H9 (cell line): ENCODE measurements around the gene FAM219B. TPM values are rescaled to one million over a fixed set of nuclear protein-coding genes. Genes with fewer than 3 reads are reported as not detected.

Experiments used
- DNase-seq: peaks from one replicate; pipeline ENCODE4 v3.0.0-alpha.2; 2017
- H2AFZ ChIP-seq: one replicate; pipeline ENCODE4 v1.6.1; 2013; ENCODE audit warnings: mild to moderate bottlenecking, low read length, control low read depth, moderate library complexity
- H2AK5ac ChIP-seq: 2 replicates; pipeline ENCODE4 v1.6.1; 2013; ENCODE audit warnings: low read length, control low read depth, mixed read lengths; ENCODE audit not compliant: insufficient read length
- H2BK120ac ChIP-seq: one replicate; pipeline ENCODE4 v1.6.1; 2013; ENCODE audit warnings: low read depth, mild to moderate bottlenecking, low read length, control low read depth, inconsistent platforms; ENCODE audit not compliant: poor library complexity, severe bottlenecking
- H2BK12ac ChIP-seq: 2 replicates; pipeline ENCODE4 v1.6.1; 2013; ENCODE audit warnings: low read length, control low read depth, mixed read lengths, low read depth; ENCODE audit not compliant: insufficient read length
- H2BK15ac ChIP-seq: 2 replicates; pipeline ENCODE4 v1.6.1; 2013; ENCODE audit warnings: low read depth, low read length, control low read depth
- H2BK20ac ChIP-seq: one replicate; pipeline ENCODE4 v1.6.1; 2013; ENCODE audit warnings: low read depth, mild to moderate bottlenecking, low read length, control low read depth, inconsistent platforms; ENCODE audit not compliant: poor library complexity, severe bottlenecking
- H2BK5ac ChIP-seq: 2 replicates; pipeline ENCODE4 v1.6.1; 2013; ENCODE audit warnings: low read length, control low read depth, mixed read lengths; ENCODE audit not compliant: insufficient read length
- H3K14ac ChIP-seq: 2 replicates; pipeline ENCODE4 v1.6.1; 2013; ENCODE audit warnings: low read length, control low read depth; ENCODE audit not compliant: insufficient read depth
- H3K18ac ChIP-seq: 2 replicates; pipeline ENCODE4 v1.6.1; 2013; ENCODE audit warnings: low read depth, mild to moderate bottlenecking, mixed read lengths, low read length, control low read depth; ENCODE audit not compliant: insufficient read length
- H3K23ac ChIP-seq: 2 replicates; pipeline ENCODE4 v1.6.1; 2013; ENCODE audit warnings: low read length, control low read depth, mixed read lengths, low read depth; ENCODE audit not compliant: insufficient read length
- H3K23me2 ChIP-seq: 2 replicates; pipeline ENCODE4 v1.6.1; 2013; ENCODE audit warnings: low read depth, mild to moderate bottlenecking, mixed read lengths, low read length, control low read depth; ENCODE audit not compliant: insufficient read length, poor library complexity, severe bottlenecking
- H3K27ac ChIP-seq: 2 replicates; pipeline ENCODE4 v1.5.1; 2013; ENCODE audit warnings: low read length, control low read depth, mixed read lengths, low read depth; ENCODE audit not compliant: insufficient read length
- H3K27me3 ChIP-seq: 2 replicates; pipeline ENCODE4 v1.6.1; 2013; ENCODE audit warnings: low read length, control low read depth, inconsistent platforms; ENCODE audit not compliant: insufficient read depth
- H3K4ac ChIP-seq: 2 replicates; pipeline ENCODE4 v1.6.1; 2013; ENCODE audit warnings: low read depth, mild to moderate bottlenecking, control low read depth, inconsistent platforms, low read length, moderate library complexity
- H3K4me1 ChIP-seq: 2 replicates; pipeline ENCODE4 v1.6.1; 2013; ENCODE audit warnings: low read length, control low read depth, inconsistent platforms; ENCODE audit not compliant: insufficient read depth
- H3K4me2 ChIP-seq: 2 replicates; pipeline ENCODE4 v1.6.1; 2013; ENCODE audit warnings: low read length, control low read depth, mixed read lengths; ENCODE audit not compliant: insufficient read length, insufficient read depth
- H3K56ac ChIP-seq: 2 replicates; pipeline ENCODE4 v1.6.1; 2013; ENCODE audit warnings: low read depth, mild to moderate bottlenecking, mixed read lengths, low read length, control low read depth; ENCODE audit not compliant: insufficient read length
- H3K79me1 ChIP-seq: 2 replicates; pipeline ENCODE4 v1.6.1; 2013; ENCODE audit warnings: low read depth, mild to moderate bottlenecking, moderate library complexity, low read length, control low read depth, inconsistent platforms; ENCODE audit not compliant: insufficient read depth, poor library complexity, severe bottlenecking
- H3K79me2 ChIP-seq: 2 replicates; pipeline ENCODE4 v1.6.1; 2013; ENCODE audit warnings: low read length, control low read depth, inconsistent platforms; ENCODE audit not compliant: insufficient read depth
- H3K9ac ChIP-seq: 2 replicates; pipeline ENCODE4 v1.6.1; 2013; ENCODE audit warnings: low read length, control low read depth, mixed read lengths; ENCODE audit not compliant: insufficient read length; ENCODE audit errors: extremely low read depth
- H3K9me3 ChIP-seq: one replicate; pipeline ENCODE4 v1.6.1; 2013; ENCODE audit warnings: low read depth, low read length, inconsistent platforms; ENCODE audit not compliant: control insufficient read depth
- H3T11ph ChIP-seq: one replicate; pipeline ENCODE4 v1.6.1; 2013; ENCODE audit warnings: mild to moderate bottlenecking, low read length, control low read depth, inconsistent platforms
- H4K20me1 ChIP-seq: one replicate; pipeline ENCODE4 v1.6.1; 2013; ENCODE audit not compliant: control insufficient read depth, insufficient read length, insufficient read depth
- H4K5ac ChIP-seq: 2 replicates; pipeline ENCODE4 v1.6.1; 2013; ENCODE audit warnings: low read depth, mild to moderate bottlenecking, mixed read lengths, low read length, control low read depth; ENCODE audit not compliant: insufficient read length
- H4K8ac ChIP-seq: replicated peaks from 2 replicates; pipeline ENCODE4 v1.6.1; 2013; ENCODE audit warnings: low read length, control low read depth, mixed read lengths, low read depth; ENCODE audit not compliant: insufficient read length
- H4K91ac ChIP-seq: 2 replicates; pipeline ENCODE4 v1.6.1; 2013; ENCODE audit warnings: low read depth, mild to moderate bottlenecking, moderate library complexity, mixed read lengths, low read length, control low read depth; ENCODE audit not compliant: insufficient read length
- H3K27ac Mint-ChIP-seq, 3 experiments: 2 replicates in 2 of 3; 3 replicates in 1 of 3; pipeline ENCODE4 v1.8.0; 2020 to 2021; ENCODE audit warnings: mixed read lengths in 3 of 3, mild to moderate bottlenecking in 1 of 3, moderate library complexity in 1 of 3
- H3K27me3 Mint-ChIP-seq: 2 replicates; pipeline ENCODE4 v1.8.0; 2021; ENCODE audit warnings: low read depth, mild to moderate bottlenecking, moderate library complexity, mixed read lengths
- H3K36me3 Mint-ChIP-seq, 3 experiments: 2 replicates in 2 of 3; 3 replicates in 1 of 3; pipeline ENCODE4 v1.8.0; 2020 to 2021; ENCODE audit warnings: low read depth in 3 of 3, mixed read lengths in 3 of 3; ENCODE audit not compliant: insufficient read depth in 1 of 3
- H3K4me1 Mint-ChIP-seq, 2 experiments: 2 replicates each; pipeline ENCODE4 v1.8.0; 2020; ENCODE audit warnings: mixed read lengths in 2 of 2
- H3K4me3 Mint-ChIP-seq, 2 experiments: 2 replicates in 1 of 2; 3 replicates in 1 of 2; pipeline ENCODE4 v1.8.0; 2020 to 2021; ENCODE audit warnings: mild to moderate bottlenecking in 2 of 2, mixed read lengths in 2 of 2, moderate library complexity in 1 of 2
- H3K9me3 Mint-ChIP-seq, 2 experiments: 2 replicates in 1 of 2; 3 replicates in 1 of 2; pipeline ENCODE4 v1.8.0; 2020; ENCODE audit warnings: mild to moderate bottlenecking in 2 of 2, mixed read lengths in 2 of 2, moderate library complexity in 1 of 2
- CTCF ChIP-seq: fragments of 200-600 bp; sonication (generic); conservative IDR thresholded peaks from 3 replicates; pipeline ENCODE4 v1.8.0; 2021; ENCODE audit warnings: antibody characterized with exemption, mild to moderate bottlenecking
- WGBS: extraction: QIAGEN DNeasy Blood & Tissue Kit; methylation state at CpG from one replicate; pipeline ENCODE4 v1.1.7; 2013; ENCODE audit warnings: missing lambda C conversion rate, low lambda C conversion rate, mixed read lengths; ENCODE audit not compliant: insufficient read length; ENCODE audit errors: extremely low coverage; 5-methylcytosine and 5-hydroxymethylcytosine counted together
- total RNA-seq: library from RNA; stranded (reverse); gene quantifications from 2 replicates; pipeline ENCODE4 v1.2.1, GENCODE V29; 2021

FAM219B gene
- total RNA-seq, 1 experiment from 2014 or later = 60.3 TPM

DNA sequence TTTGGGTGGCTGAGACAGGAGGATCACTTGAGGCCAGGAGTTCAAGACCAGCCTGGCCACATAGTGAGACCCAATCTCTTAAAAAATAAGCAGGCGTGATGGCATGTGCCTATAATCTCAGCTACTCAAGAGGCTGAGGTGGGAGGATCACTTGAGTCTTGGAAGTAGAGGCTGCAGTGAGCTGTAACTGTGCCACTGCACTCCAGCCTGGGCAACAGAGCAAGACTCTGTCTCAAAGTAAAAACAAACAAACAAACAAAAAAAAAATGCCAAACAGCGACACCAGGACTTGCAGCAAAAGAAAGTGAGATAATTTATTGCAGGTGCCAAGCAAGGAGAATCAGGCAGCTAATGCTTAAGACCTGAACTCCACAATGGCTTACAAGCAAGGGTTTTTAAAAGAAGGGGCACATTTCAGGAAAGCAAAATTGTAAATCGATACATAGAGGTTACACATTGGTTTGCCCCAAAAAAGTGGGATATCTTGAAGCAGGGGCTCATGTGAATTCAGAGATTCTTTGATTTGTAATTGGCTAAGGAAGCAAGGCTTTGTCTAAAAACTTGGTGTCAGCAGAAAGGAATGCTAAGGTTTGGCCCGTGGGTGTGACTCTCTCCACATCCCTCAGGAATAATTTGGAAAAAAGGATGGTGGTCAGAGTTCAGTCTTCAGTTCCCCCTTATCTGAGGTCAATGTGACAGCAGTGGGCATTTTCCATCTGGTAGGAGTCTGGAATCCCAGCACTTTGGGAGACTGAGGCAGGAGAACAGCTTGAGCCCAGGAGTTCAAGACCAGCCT is 22.0 kb downstream of the FAM219B start:
- Histone ChIP-seq H2BK15ac (no peak overlapping the region), H2AK5ac (no peak overlapping the region), H4K8ac (no peak overlapping the region), H4K5ac (no peak overlapping the region), H3K9ac (no peak overlapping the region), H3K23me2 (peaks cover 4% of the 10 kb centered on the region), H3K4me1 (no peaks in the 10 kb centered on the region), H3T11ph (no peak overlapping the region), H3K27ac (no peak overlapping the region), H3K9me3 (peaks cover 11% of the 10 kb centered on the region), H2BK20ac (no peak overlapping the region), H2BK12ac (no peak overlapping the region), H3K18ac (no peak overlapping the region), H3K27me3 (no peaks in the 10 kb centered on the region), H3K23ac (no peak overlapping the region), H3K4me2 (no peak overlapping the region), H2AFZ (no peak overlapping the region), H3K56ac (no peak overlapping the region), H3K79me1 (no peaks in the 10 kb centered on the region), H4K20me1 (no peaks in the 10 kb centered on the region), H4K91ac (no peak overlapping the region), H3K79me2 (no peaks in the 10 kb centered on the region), H2BK5ac (no peak overlapping the region), H3K14ac (no peak overlapping the region), H2BK120ac (no peak overlapping the region), H3K4ac (no peak overlapping the region)
- peaks cover 13 to 22% of the 10 kb centered on the region in 2 experiments for H3K4me1 Mint-ChIP-seq
- no peak for DNase-seq
- TF ChIP-seq CTCF = no peak
- H3K36me3 Mint-ChIP-seq = peaks cover 0 to 8% (median 6%) of the 10 kb centered on the region in 3 experiments; a peak in 4 of 7 replicates
- H3K4me3 Mint-ChIP-seq = no peak overlapping the region
- peaks cover 5% of the 10 kb centered on the region for H3K27me3 Mint-ChIP-seq
- peaks cover 6 to 9% of the 10 kb centered on the region in 2 experiments; a peak in 4 of 5 replicates for H3K9me3 Mint-ChIP-seq
- WGBS = no CpG with 5 or more reads among the region's 4 CpGs
- no peak overlapping the region for H3K27ac Mint-ChIP-seq
